ENCODE results near the gene RAE1.

- no peak for TF ChIP-seq POLR2A (IDR thresholded peaks at IDR 0.05; ENCODE audit: low read depth, low read length)
- no peak for TF ChIP-seq POLR2AphosphoS5 (IDR thresholded peaks at IDR 0.05; ENCODE audit: low read depth, low read length)
- no peak for TF ChIP-seq TAF1 (IDR thresholded peaks at IDR 0.05; ENCODE audit: borderline replicate concordance, low read depth, low read length)
Observed at GRCh38 chr20:57412347-57413029, 61.4 kb downstream of the RAE1 start.
